HK-2 (cell line): ENCODE results near the gene USP35.
"Not testable (repeated sequence)": the region's sequence is repeated elsewhere in the genome, so short reads cannot be mapped to it uniquely, and the experiment has no call there.

ENCODE experiments used
- DNase-seq: peaks from one replicate; pipeline ENCODE4 v3.0.0-alpha.2; 2018; ENCODE audit not compliant: unreplicated experiment

Gene USP35

DNA sequence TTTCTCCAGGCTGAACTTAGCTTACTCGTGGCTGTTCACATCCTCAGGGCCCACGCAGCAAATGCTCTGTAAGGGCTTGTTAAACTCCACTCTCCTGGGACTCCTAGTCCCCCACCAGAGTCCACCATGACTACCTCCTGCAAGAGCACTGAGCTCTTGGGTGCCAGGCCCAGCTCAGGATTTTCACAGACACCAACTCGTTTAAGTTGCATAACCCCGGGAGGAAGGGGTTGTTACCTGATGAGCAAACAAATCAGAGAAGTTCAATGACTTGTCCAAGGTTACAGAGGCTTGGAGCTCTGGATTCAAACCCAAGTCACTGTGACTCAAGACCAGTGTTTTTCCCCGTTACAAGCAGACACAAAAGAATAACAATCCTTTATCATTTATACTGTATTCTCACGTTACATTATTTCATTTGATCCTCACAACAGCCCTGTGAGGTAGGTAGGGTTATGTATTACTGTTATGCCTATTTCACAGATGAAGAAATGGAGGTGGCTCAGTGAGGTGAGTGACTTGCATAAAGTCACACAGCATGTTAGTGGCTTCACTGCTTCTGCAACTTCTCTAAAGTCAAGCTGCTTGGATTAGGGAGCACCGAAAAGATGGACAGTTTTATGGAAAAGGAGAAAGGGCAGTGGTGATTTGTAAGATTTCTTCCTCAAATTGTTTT lies 17.7 kb upstream of the USP35 start:
- no peak for DNase-seq

DNA sequence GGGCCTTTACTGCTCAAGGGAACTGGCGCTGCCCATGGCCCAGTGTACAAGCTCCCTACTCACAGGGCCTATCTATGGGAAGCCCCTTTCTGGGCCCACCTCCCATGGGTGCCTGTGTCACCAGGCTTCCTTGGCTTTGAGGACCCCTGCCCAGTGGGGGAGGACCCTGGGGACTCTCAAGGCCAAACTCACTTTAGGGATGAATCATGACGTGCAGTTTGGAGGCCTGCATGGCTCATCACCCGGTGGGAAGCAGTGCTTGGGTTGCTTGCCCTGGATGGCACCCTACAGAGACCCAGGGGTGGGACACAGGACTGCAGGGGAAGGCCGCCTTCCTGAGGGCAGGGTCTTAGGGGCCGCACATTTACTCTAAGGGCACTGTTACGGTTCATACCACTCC lies 16.8 kb upstream of the USP35 start:
- DNase-seq, result no peak

DNA sequence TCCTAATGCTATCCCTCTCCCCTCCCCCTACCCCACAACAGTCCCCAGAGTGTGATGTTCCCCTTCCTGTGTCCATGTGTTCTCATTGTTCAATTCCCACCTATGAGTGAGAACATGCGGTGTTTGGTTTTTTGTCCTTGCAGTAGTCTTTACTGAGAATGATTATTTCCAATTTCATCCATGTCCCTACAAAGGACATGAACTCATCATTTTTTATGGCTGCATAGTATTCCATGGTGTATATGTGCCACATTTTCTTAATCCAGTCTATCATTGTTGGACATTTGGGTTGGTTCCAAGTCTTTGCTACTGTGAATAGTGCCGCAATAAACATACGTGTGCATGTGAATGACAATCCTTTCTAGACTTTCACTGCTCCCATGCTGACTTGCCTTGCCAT lies 12.9 kb upstream of the USP35 start:
- not testable (repeated sequence) for DNase-seq

DNA sequence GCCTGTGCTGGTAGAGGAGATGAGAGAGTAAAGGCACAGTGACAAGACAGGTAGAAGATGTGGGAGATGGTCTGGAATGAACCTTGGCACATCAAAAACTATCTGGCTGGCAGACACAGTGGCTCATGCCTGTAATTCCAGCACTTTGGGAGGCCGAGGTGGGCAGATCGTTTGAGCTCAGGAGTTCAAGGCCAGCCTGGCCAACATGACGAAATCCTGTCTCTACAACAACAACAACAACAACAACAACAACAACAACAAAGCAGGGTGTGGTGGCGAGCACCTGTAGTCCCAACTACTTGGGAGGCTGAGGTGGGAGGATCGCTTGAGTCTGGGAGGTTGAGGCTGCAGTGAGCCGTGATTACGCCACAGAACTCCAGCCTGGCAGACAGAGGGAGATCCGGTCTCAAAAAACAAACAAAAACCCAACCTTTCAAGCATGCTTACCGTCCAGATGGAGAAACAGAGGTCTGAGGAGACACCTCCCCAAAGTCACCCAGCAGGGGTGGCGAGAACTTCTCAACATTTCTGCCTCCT lies 12.0 kb upstream of the USP35 start:
- DNase-seq, result no peak

DNA sequence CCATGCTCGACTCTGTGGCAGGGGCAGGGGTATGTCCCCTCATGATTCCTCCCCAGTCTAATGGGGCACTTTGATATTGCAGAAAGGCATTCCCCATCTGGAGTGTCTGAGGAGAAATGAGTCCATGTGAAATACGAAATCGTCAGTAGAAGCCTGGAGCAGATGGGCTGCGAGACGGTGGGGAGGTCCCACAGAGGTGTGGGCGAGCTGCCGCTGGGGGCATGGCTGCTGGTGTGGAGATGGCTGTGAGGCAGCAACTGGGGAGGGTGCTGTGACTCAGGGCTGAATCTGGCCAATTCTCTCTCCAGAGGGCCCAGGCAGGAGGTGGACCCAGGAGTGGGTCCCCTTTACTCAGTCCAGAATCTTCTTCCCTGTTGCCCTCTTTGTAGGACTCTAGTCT lies 11.5 kb upstream of the USP35 start:
- no peak for DNase-seq

DNA sequence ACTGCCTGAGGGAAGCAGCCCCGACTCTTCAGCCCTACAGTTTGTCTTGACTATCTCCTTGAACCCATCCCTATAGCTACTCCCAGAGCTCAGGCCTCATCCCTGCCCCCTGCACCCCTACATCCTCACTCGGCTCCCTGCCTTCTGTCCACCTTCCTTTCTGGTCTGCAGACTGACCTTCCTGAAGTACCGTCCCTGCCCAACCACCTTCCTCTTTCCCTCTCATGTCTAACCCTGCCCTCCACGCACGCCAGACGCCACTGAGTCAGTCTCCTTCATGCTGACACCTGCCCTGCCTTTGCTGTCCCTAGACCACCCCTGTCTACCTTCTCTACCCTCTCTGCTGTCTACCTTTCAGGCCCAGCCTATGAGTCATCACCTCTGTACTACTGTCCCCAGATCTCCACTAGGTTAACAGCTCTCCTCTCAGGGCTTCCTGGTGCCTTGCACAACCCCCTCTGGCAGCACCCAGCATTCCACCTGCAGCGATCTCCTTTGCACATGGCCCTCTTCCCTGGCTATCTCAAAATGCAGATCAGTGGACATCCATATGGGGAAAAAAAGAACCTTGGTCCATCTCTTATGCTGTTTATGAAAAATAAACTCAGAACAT lies 9.2 kb upstream of the USP35 start:
- DNase-seq, result no peak

DNA sequence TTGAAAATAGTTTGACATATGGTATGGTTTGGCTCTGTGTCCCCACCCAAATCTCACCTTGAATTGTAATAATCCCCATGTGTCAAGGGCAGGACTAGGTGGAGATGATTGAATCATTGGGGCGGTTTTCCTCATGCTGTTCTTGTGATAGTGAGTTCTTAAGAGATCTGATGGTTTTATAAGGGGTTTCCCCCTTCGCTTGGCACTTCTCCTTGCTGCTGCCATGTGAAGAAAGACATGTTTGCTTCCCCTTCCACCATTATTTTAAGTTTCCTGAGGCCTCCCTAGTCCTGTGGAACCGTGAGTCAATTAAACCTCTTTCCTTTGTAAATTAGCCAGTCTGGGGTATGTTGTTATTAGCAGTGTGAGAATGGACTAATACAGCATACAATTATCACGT lies 8.0 kb upstream of the USP35 start:
- DNase-seq, result no peak

DNA sequence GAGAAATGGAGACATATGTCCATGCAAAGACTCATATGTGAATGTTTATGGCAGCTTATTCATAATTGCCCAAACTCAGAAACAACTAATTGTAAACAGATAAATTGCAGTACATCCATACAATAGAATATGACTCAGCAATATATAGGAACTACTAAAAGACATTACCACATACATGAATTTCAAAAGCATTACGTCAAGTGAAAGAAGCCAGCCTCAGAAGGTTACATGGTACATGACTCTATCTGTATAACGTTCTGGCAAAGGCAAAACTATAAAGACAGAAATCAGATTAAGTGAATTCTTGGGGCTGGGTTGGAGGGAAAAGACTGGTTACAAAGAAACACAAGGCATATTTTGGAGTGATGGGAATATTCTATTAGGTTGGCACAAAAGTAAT lies 7.5 kb upstream of the USP35 start:
- no peak for DNase-seq

DNA sequence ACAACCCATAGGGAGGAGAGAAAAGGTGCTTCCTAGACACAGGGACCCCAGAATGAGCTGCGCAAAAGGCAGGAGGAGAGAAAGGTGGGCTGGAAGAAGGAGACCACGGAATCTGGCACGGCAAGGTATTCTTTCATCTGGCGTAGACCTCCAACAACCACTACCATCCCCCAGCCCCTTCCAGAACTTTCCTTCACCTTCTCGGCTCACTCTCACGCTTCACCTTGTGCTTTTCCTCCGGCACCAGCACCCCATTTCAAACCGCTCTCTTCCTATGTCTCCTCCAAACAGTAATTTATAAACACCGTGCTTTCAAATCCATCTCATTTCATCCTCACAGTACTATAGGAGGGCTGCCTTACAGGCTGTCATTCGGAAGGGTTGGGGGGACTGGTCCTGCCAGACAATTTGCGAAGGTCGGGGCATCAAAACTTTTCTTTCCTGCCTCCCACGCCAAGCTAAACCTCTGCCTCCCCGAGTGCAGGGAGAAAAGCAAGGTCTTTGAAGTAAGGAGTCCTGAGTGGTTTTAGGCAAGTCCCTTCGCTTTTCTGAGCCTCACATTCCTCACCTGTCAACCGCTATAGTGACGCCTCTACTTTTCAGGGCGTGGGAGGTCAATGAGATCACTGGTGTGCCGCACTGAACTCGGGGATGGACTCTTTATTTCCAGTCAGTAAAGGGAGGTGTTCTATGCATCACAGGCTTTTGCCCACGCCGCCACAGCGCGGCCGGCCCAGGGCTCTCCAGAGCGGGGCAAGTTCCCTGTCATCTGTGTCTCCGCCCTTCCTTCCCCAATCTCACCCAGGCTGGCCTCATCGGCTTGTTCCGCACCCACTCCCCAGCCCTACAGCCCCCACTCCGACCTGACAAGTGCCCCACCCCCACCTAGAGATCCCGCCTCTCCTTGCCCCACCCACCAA lies 1.1 kb upstream of the USP35 start:
- DNase-seq, result no peak

DNA sequence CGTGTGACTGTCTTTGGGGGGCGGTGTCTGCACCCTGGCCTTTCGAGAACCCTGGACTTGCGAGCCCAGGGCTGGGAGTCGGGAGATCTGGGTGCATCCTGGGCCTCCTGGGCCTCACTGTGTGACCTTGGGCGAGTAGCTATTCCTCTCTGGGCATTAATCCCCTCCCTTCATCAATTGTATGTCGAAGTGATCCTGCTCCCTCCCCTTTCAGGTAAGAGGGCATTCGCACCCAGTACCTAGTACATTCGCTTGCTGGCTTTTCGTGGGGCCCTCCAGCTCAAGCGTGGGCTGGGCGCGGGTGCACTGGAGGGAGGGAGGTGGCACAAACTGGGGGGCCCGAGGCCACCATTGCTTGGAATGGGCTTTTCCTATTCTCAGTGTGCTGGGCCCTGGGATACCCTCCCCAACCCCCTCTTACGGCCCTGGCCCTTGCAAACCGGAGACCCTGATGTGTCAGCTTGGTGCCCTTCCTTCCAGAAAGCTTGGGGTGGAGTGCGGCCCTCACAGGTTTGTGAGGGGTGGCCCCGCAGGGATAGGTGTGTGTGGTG lies 530 bp downstream of the USP35 start:
- DNase-seq, result no peak

DNA sequence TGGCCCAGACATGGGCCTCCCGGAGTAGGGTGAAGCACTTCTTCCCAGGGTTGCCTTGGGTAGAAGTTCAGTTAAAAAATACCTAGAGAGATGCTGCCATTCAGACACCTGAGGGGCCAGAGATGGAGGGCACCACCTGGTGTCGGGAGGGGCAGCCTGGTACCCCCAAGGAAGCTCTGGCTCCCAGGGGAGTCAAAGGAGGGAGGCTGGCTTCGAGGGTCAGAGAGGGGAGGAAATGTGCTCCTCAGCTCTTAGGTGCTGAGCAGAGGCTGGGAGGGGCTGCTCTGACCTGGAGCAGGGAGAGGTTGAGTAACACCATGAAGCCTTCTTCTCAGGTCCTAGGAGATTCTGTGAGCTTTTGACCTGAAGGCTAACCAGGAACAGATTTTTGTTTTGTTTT lies 1.1 kb downstream of the USP35 start:
- no peak for DNase-seq

DNA sequence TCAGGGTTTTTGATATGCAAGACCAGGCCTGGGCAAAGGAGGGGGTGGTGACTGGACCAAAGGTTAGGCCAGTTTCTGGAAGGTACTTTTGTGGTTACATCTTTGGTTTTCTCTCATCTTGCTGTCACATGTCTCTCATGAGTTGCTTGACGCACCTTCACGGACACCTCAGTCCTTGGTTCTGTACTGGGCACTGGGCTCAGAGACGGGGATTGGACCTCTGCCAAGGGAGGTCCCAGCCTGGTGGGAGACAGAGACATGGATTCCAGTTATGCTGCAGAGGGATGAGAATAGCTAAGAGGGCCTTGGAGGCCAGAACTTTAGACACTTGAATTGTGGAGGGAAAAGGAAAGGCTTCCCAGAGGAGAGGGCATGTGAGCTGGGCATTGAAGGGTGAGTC lies 1.7 kb downstream of the USP35 start:
- DNase-seq, result no peak

DNA sequence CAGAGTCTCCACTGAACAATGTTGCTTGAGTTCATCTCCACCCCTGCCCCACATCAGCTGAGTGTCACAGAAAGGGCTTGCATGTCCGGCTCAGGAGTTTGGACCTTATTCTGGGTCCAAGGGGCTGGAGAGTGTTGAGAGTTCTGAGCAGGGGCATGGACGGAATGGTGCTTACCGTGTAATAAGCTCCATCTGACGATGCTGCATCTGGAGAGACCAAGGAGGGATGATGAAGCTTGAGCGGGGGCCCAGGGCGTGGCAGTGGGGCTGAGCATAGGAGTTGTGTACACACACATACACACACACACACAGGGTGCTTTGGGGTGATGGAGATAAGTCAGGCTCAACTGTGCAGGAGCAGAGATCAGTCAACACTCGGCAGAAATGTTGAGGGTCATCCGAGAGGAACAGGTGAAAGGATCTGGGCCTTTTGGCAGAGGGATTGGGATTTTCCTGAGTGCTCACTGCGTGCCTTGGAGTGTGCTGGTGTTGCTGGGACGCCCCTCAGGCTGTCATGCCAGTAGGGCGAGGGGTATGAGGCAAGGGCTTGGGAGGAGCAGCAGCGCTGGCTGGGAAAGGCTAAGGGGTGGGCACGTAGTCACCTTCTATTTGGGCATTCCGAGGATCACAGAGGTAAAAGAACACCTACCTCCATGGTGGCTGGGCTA lies 2.3 kb downstream of the USP35 start:
- DNase-seq, result no peak

DNA sequence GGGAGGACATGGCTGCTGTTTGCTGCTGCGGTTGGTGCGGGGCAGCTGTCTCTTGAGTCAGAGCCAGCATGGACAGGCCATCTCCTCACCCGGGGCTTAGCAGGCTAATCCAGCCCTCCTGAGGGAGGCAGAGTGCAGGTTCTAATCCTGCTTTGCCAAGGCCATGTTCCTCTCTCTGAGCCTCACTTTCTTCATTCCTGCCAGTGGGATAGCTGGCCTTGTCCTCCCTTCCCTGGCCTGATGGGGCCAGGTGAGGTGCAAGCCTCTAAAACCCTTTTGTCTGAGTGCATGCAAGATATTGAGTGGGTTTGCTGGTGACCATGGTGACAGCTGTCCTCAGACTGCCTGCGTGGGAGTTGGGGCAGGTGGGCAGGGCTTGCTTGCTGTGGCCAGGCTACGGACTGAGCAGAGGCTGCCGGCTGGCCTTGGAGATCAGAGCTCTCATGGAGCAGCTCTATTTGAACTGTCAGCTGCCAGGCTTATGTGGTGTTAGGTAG lies 3.6 kb downstream of the USP35 start:
- no peak for DNase-seq

DNA sequence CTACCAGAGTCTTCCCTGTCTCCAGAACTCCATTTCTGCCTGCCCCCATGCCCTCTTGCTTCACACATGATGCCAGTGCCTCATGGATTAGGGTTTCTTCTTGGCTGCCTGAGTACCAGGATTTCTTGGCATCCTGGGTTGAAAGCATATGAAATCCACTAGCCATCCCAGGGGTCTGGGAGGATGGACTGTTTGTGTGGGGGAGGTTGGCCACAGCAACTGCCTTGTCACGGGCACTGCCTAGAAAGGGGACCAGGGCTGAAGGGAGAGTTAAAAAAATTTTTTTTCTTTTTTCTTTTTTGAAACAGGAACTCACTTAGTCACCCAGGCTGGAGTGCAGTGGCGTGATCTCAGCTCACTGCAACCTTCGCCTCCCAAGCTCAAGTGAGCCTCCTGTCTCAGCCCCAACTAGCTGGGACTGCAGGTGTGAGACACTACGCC lies 4.2 kb downstream of the USP35 start:
- DNase-seq, result no peak

DNA sequence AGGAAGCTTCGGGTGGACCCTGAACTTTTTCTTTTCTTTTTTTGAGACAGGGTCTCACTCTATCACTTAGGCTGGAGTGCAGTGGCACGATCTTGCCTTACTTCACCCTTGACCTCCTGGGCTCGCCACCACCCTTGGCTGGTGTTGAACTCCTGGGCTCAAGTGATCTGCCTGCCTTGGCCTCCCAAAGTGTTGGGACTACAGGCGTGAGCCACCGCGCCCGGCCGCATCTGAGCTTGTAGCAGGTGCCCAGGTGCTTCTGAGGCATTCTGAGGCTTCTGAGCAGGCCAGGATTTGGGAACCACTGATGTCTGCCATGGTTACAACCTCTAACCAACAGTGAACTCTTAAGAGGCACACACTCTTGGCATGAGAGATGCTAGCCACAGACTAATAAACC lies 5.1 kb downstream of the USP35 start:
- DNase-seq, result no peak

DNA sequence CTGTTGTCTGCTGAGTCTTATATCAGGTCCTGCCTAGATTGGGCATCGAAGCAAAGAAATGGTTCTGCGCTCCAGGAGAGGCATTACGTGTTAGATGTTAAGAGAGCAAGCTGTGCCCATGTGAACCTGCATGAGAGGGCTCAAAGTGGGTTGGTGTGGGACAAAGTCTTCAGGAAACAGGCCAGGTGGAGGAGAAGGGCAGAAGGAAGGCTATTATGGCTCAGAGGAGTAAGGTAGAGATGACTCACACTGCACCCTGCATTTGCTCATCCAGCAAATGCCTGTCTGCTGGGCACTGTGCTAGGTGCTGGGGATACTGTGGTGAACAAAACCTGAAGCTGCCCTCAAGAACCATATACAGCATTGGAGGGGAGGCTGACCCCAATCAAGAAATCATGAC lies 5.8 kb downstream of the USP35 start:
- no peak for DNase-seq

DNA sequence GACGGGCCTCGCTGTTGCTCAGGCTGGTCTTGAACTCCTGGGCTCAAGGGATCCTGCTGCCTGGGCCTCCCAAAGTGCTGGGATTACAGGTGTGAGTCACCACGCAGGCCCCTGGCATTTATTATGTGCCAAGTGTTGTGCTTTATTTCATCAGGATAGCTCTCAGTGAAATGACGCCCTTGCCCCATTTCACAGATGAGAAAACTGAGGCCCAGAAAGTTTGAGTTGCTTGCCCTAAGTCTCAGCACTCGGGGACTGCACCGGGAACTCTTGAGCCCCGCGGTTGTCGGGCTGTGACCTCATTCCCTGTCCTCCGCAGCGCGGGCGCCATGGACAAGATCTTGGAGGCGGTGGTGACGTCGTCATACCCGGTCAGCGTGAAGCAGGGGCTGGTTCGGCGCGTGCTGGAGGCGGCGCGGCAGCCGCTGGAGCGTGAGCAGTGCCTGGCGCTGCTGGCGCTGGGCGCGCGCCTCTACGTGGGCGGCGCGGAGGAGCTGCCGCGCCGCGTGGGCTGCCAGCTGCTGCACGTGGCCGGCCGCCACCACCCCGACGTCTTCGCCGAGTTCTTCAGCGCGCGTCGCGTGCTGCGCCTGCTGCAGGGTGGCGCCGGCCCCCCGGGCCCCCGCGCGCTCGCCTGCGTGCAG lies 7.3 kb downstream of the USP35 start:
- DNase-seq, result no peak

DNA sequence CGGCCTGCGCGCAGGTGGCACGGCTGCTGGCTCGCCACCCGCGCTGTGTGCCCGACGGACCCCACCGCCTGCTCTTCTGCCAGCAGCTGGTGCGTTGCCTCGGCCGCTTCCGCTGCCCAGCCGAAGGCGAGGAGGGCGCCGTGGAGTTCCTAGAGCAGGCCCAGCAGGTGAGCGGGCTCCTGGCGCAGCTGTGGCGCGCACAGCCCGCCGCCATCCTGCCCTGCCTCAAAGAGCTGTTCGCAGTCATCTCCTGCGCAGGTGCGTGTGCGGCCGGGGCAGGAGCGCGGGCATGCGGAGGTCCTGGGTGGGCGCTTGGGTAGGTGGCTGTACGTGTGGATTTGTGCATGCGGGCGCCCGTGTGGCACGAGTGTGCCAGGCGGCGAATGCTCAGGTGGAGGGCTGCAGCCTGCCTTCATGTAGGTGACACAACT lies 8.0 kb downstream of the USP35 start:
- DNase-seq, result no peak

DNA sequence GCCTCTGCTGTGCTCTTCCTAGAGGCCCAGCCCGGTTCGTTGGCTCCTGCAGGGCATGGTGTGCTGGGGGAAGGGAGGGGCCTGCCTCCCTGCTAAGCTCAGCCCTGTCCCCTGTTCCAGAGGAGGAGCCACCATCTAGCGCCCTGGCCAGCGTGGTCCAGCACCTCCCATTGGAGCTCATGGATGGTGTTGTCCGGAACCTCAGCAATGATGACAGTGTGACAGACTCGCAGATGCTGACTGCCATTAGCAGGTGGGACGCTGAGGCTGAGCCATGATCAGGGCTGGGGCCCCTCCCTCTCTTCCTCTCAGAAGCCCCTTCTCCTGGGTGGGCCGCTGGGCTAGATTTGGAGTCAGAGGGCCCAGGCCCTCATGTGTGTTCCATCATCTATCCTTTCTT lies 9.1 kb downstream of the USP35 start:
- DNase-seq, result no peak
